ENCODE data around the gene NAV2. TPM values are rescaled to one million over a fixed set of nuclear protein-coding genes. Genes with fewer than 3 reads are reported as not detected.

NAV2 gene
- polyA plus RNA-seq, 1 donor (not counting 4 experiments of a cell fraction or from before 2014, with no cell fraction given), result 4.0 TPM

DNA sequence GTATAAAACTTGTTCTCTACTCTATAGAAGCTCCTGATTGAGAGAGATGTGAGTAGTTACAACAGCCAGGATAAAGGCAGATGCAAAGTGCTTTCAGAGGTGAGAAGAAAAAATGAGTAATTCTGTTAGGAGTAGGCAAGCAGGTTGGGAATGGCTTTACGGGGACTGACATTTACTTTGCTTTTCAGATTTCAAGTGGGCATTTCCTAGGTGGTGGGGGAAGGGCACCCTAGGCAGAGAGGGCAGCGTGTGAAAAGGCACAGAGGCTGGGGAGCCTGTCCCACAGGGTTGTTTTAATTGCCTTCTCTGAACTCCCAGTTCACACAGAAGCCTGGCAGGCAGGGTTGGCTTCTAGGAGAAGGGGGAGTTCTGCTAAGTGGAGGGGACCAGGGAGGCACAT lies 106.5 kb downstream of the NAV2 start:
- Histone ChIP-seq H3K27me3 (ENCODE audit: control insufficient read depth, extremely low read depth, insufficient read depth, low read length) (peaks cover 2% of the 10 kb centered on the region), H3K4me2 (ENCODE audit: control insufficient read depth, extremely low read depth, insufficient read depth, low read depth, low read length) (no peak overlapping the region), H3K36me3 (ENCODE audit: control insufficient read depth in 2 of 2, extremely low read depth in 1 of 2, insufficient read depth in 2 of 2, low read length in 2 of 2) (no peaks in the 10 kb centered on the region), H3K9me3 (ENCODE audit: control insufficient read depth, low read depth, low read length) (no peaks in the 10 kb centered on the region), H2AFZ (ENCODE audit: control insufficient read depth, low read length) (no peak overlapping the region), H4K20me1 (ENCODE audit: control insufficient read depth, extremely low read depth, insufficient read depth, low read length) (no peaks in the 10 kb centered on the region), H3K4me1 (ENCODE audit: control insufficient read depth, extremely low read depth, insufficient read depth, low read length) (no peaks in the 10 kb centered on the region), H3K27ac (ENCODE audit: control insufficient read depth, insufficient read depth, low read length) (no peak overlapping the region), H3K9ac (ENCODE audit: control insufficient read depth, extremely low read depth, insufficient read depth, low read length) (no peak overlapping the region), H3K79me2 (ENCODE audit: control insufficient read depth, insufficient read depth, low read length) (no peaks in the 10 kb centered on the region), H3K9me1 (ENCODE audit: control insufficient read depth, extremely low read depth, insufficient read depth, low read length) (no peaks in the 10 kb centered on the region), H3K4me3 (ENCODE audit: control insufficient read depth in 2 of 3, extremely low read depth in 1 of 3, insufficient read depth in 2 of 3, low read depth in 1 of 3, low read length in 3 of 3) (no peak overlapping the region)
- dilution Hi-C loops (cut with MboI; ENCODE audit: extremely low pct_ligation_motif_present, low sequenced_read_pairs), result no loop called here
- no peak for TF ChIP-seq CTCF (optimal IDR thresholded peaks at IDR 0.05 in 1 of 3, IDR thresholded peaks at IDR 0.05 in 1 of 3, conservative IDR thresholded peaks at IDR 0.05 in 1 of 3; ENCODE audit: extremely low read depth in 1 of 3, insufficient read depth in 2 of 3, low read length in 3 of 3)
- no peak for TF ChIP-seq EZH2 (IDR thresholded peaks at IDR 0.05; ENCODE audit: low read length)
- FAIRE-seq (no peak), DNase-seq (ENCODE audit: low read depth, low spot score) (no peak)

GRCh38 chr11:19820100-19820499 lies 107.5 kb downstream of the NAV2 start:
- no peaks in the 10 kb centered on the region for H3K79me2 ChIP-seq (ENCODE audit: control insufficient read depth, insufficient read depth, low read length)
- TF ChIP-seq CTCF (optimal IDR thresholded peaks at IDR 0.05 in 1 of 3, IDR thresholded peaks at IDR 0.05 in 1 of 3, conservative IDR thresholded peaks at IDR 0.05 in 1 of 3; ENCODE audit: extremely low read depth in 1 of 3, insufficient read depth in 2 of 3, low read length in 3 of 3), result no peak
- no peak for FAIRE-seq

More at GRCh38 chr11:19820100-19820499, 107.5 kb downstream of the NAV2 start:
- Histone ChIP-seq H3K27ac (ENCODE audit: control insufficient read depth, insufficient read depth, low read length) (no peak overlapping the region), H3K27me3 (ENCODE audit: control insufficient read depth, extremely low read depth, insufficient read depth, low read length) (peaks cover 2% of the 10 kb centered on the region), H3K4me1 (ENCODE audit: control insufficient read depth, extremely low read depth, insufficient read depth, low read length) (no peaks in the 10 kb centered on the region), H3K9me3 (ENCODE audit: control insufficient read depth, low read depth, low read length) (no peaks in the 10 kb centered on the region), H3K4me3 (ENCODE audit: control insufficient read depth in 2 of 3, extremely low read depth in 1 of 3, insufficient read depth in 2 of 3, low read depth in 1 of 3, low read length in 3 of 3) (no peak overlapping the region), H3K9me1 (ENCODE audit: control insufficient read depth, extremely low read depth, insufficient read depth, low read length) (no peaks in the 10 kb centered on the region), H3K36me3 (ENCODE audit: control insufficient read depth in 2 of 2, extremely low read depth in 1 of 2, insufficient read depth in 2 of 2, low read length in 2 of 2) (no peaks in the 10 kb centered on the region), H3K9ac (ENCODE audit: control insufficient read depth, extremely low read depth, insufficient read depth, low read length) (no peak overlapping the region), H3K4me2 (ENCODE audit: control insufficient read depth, extremely low read depth, insufficient read depth, low read depth, low read length) (no peak overlapping the region), H4K20me1 (ENCODE audit: control insufficient read depth, extremely low read depth, insufficient read depth, low read length) (no peaks in the 10 kb centered on the region), H2AFZ (ENCODE audit: control insufficient read depth, low read length) (no peak overlapping the region)
- no peak for DNase-seq (ENCODE audit: low read depth, low spot score)
- dilution Hi-C loops (cut with MboI; ENCODE audit: extremely low pct_ligation_motif_present, low sequenced_read_pairs), result no loop called here
